Hepatocyte (in vitro differentiated cells): ENCODE results near the gene SPSB3. TPM values are rescaled to one million over a fixed set of nuclear protein-coding genes. Genes with fewer than 3 reads are reported as not detected.

ENCODE experiments used
- DNase-seq: peaks from one replicate; pipeline ENCODE4 v3.0.0-alpha.2; 2016; ENCODE audit warnings: low spot score
- H2AFZ ChIP-seq: fragments of 200-600 bp; sonication (generic); 2 replicates; pipeline ENCODE4 v1.6.0; 2016; ENCODE audit warnings: antibody characterized with exemption, mild to moderate bottlenecking
- H3K27ac ChIP-seq: fragments of 200-600 bp; sonication (generic); 2 replicates; pipeline ENCODE4 v1.5.1; 2016; ENCODE audit warnings: mild to moderate bottlenecking
- H3K27me3 ChIP-seq: fragments of 200-600 bp; sonication (generic); 2 replicates; pipeline ENCODE4 v1.6.1; 2016
- H3K36me3 ChIP-seq: fragments of 200-600 bp; sonication (generic); replicated peaks from 2 replicates; pipeline ENCODE4 v1.5.1; 2016; ENCODE audit warnings: low read depth; ENCODE audit not compliant: insufficient read depth
- H3K4me1 ChIP-seq: fragments of 200-600 bp; sonication (generic); 2 replicates; pipeline ENCODE4 v1.5.1; 2016; ENCODE audit warnings: mild to moderate bottlenecking, moderate library complexity; ENCODE audit not compliant: insufficient read depth
- H3K4me2 ChIP-seq: fragments of 200-600 bp; sonication (generic); 2 replicates; pipeline ENCODE4 v1.6.0; 2016
- H3K4me3 ChIP-seq: fragments of 200-600 bp; sonication (generic); 2 replicates; pipeline ENCODE4 v1.5.1; 2016; ENCODE audit warnings: mild to moderate bottlenecking
- H3K79me2 ChIP-seq: fragments of 200-600 bp; sonication (generic); 2 replicates; pipeline ENCODE4 v1.6.0; 2017; ENCODE audit warnings: mild to moderate bottlenecking
- H3K9me2 ChIP-seq: fragments of 200-600 bp; sonication (generic); replicated peaks from 2 replicates; pipeline ENCODE4 v1.6.0; 2017; ENCODE audit warnings: mild to moderate bottlenecking; ENCODE audit not compliant: insufficient read depth
- H3K9me3 ChIP-seq: fragments of 200-600 bp; sonication (generic); 2 replicates; pipeline ENCODE4 v1.5.1; 2016; ENCODE audit warnings: low read depth, mild to moderate bottlenecking
- H4K20me1 ChIP-seq: fragments of 200-600 bp; sonication (generic); 2 replicates; pipeline ENCODE4 v1.6.0; 2016; ENCODE audit warnings: mild to moderate bottlenecking; ENCODE audit not compliant: insufficient read depth, poor library complexity, severe bottlenecking
- EZH2 ChIP-seq: fragments of 200-600 bp; sonication (generic); IDR thresholded peaks from 2 replicates; pipeline ENCODE4 v1.6.1; 2016; ENCODE audit warnings: antibody characterized with exemption, mild to moderate bottlenecking, borderline replicate concordance
- EZH2phosphoT487 ChIP-seq: fragments of 200-600 bp; sonication (generic); IDR thresholded peaks from one replicate; pipeline ENCODE4 v1.6.1; 2018; ENCODE audit warnings: antibody characterized with exemption, mild to moderate bottlenecking, low read depth, moderate library complexity; ENCODE audit not compliant: unreplicated experiment, severe bottlenecking
- WGBS: methylation state at CpG from one replicate; pipeline ENCODE4 v1.1.6; 2016; ENCODE audit warnings: low lambda C conversion rate; ENCODE audit errors: missing lambda C conversion rate; 5-methylcytosine and 5-hydroxymethylcytosine counted together
- polyA plus RNA-seq: library from polyadenylated mRNA; unstranded; fragments of >200 nt; fragmentation: Nextera tagmentation; extraction: Ambion mirVana; gene quantifications from 2 replicates; pipeline ENCODE4 v1.2.1, GENCODE V29; 2016
- total RNA-seq: library from RNA; depleted of rRNA; stranded (reverse); fragments of >200 nt; gene quantifications from 2 replicates; pipeline ENCODE4 v1.2.3, GENCODE V29; 2014
- TF ChIP-seq, protein P1 (sequence below): fragments of 200-600 bp; sonication (generic); IDR thresholded peaks from 2 replicates; pipeline ENCODE4 v1.5.1; 2016; ENCODE audit warnings: antibody characterized with exemption, mild to moderate bottlenecking; ENCODE audit not compliant: poor library complexity

The SPSB3 gene
- total and polyA plus RNA-seq, 2 experiments from 2014 or later: 38.8 to 64.6 TPM

DNA sequence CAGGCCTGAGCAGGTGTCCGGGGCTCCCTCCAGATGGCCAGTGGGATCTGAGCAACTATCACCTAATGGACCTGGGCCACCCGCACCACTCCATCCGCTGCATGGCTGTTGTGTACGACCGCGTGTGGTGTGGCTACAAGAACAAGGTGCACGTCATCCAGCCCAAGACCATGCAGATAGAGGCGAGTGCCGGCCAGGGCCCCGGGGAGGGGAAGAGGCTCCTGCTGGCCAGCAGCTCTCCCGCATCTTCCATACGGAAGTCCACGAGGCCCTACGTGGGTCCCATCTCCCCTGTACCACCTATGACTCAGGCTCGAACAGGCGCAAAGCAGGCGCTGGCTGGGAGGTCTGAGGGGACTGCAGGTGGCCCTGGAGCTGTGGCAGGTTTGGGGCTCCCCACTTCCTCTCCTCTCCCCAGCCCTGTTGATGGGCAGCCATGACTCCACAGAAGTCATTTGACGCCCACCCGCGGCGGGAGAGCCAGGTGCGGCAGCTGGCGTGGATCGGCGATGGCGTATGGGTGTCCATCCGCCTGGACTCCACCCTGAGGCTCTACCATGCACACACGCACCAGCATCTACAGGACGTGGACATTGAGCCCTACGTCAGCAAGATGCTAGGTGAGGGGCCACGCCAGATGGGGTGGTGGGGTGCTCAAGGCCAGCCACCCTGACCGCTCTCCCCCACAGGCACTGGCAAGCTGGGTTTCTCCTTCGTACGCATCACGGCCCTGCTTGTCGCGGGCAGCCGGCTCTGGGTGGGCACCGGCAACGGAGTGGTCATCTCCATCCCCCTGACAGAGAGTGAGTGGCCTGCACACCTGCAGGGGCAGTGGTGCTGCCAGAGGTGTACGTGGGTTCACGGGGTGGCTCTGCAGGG lies 15.0 kb downstream of the SPSB3 start:
- Histone ChIP-seq H3K27me3 (no peaks in the 10 kb centered on the region), H3K4me2 (no peak overlapping the region), H3K9me2 (no peaks in the 10 kb centered on the region), H3K4me1 (peaks cover 17% of the 10 kb centered on the region), H2AFZ (no peak overlapping the region), H3K9me3 (no peaks in the 10 kb centered on the region), H4K20me1 (peaks cover 7% of the 10 kb centered on the region), H3K36me3 (no peaks in the 10 kb centered on the region), H3K4me3 (no peak overlapping the region), H3K79me2 (peaks cover 9% of the 10 kb centered on the region), H3K27ac (no peak overlapping the region)
- no peak for DNase-seq
- TF ChIP-seq, protein P1, sequence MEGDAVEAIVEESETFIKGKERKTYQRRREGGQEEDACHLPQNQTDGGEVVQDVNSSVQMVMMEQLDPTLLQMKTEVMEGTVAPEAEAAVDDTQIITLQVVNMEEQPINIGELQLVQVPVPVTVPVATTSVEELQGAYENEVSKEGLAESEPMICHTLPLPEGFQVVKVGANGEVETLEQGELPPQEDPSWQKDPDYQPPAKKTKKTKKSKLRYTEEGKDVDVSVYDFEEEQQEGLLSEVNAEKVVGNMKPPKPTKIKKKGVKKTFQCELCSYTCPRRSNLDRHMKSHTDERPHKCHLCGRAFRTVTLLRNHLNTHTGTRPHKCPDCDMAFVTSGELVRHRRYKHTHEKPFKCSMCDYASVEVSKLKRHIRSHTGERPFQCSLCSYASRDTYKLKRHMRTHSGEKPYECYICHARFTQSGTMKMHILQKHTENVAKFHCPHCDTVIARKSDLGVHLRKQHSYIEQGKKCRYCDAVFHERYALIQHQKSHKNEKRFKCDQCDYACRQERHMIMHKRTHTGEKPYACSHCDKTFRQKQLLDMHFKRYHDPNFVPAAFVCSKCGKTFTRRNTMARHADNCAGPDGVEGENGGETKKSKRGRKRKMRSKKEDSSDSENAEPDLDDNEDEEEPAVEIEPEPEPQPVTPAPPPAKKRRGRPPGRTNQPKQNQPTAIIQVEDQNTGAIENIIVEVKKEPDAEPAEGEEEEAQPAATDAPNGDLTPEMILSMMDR: no peak
- TF ChIP-seq EZH2phosphoT487 (no peak), EZH2 (no peak)
- 95% methylated on average over 37 of the region's 42 CpGs for WGBS

DNA sequence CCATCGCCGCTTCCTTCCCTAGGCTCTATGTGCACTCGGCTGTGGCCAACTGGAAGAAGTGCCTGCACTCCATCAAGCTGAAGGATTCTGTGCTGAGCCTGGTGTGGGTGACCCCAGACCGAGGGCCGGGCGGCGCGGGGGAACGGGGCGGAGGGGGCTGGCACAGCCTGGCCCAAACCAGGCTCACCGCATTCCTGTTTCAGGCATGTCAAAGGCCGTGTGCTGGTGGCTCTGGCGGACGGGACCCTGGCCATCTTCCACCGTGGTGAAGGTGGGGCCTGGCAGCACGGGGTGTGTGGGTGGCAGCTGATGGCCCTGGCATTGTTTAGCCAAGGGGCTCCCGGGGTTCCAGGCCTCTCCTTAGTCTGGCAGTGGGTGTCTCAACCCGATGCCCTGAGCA lies 15.7 kb downstream of the SPSB3 start:
- Histone ChIP-seq H3K9me3 (no peaks in the 10 kb centered on the region), H3K79me2 (peaks cover 3% of the 10 kb centered on the region), H3K36me3 (no peaks in the 10 kb centered on the region), H4K20me1 (peaks cover 3% of the 10 kb centered on the region), H3K4me1 (peaks cover 11% of the 10 kb centered on the region), H3K27ac (no peak overlapping the region), H3K4me3 (no peak overlapping the region), H3K9me2 (no peaks in the 10 kb centered on the region), H3K4me2 (no peak overlapping the region), H2AFZ (no peak overlapping the region), H3K27me3 (no peaks in the 10 kb centered on the region)
- DNase-seq: no peak
- 98% methylated on average over 16 of the region's 18 CpGs for WGBS
- no peak for TF ChIP-seq EZH2phosphoT487
- TF ChIP-seq, protein P1: no peak
- no peak for TF ChIP-seq EZH2

DNA sequence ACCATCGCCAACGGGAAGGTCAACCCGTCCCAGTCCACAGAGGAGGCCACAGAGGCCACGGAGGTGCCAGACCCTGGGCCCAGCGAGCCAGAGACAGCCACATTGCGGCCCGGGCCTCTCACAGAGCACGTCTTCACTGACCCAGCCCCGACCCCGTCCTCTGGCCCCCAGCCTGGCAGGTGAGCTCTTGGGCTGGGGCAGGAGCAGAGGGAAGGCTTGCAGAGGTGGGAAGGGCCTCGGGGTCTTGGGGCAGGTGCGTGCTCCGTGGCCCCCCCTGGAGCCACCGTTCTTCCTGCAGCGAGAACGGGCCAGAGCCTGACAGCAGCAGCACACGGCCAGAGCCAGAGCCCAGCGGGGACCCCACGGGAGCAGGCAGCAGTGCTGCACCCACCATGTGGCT lies 16.1 kb downstream of the SPSB3 start:
- H3K4me3 ChIP-seq: no peak overlapping the region
- WGBS: 97% methylated on average over 16 of the region's 19 CpGs
- no peaks in the 10 kb centered on the region for H3K36me3 ChIP-seq
- H3K4me1 ChIP-seq: peaks cover 10% of the 10 kb centered on the region
- H4K20me1 ChIP-seq: peaks cover 3% of the 10 kb centered on the region
- no peak for DNase-seq
- H3K4me2 ChIP-seq: no peak overlapping the region
- H2AFZ ChIP-seq: no peak overlapping the region
- no peak overlapping the region for H3K27ac ChIP-seq
- no peaks in the 10 kb centered on the region for H3K9me2 ChIP-seq
- no peaks in the 10 kb centered on the region for H3K9me3 ChIP-seq
- H3K79me2 ChIP-seq: peaks cover 2% of the 10 kb centered on the region
- TF ChIP-seq EZH2 (no peak), EZH2phosphoT487 (no peak)
- TF ChIP-seq, protein P1: no peak
- no peaks in the 10 kb centered on the region for H3K27me3 ChIP-seq
